CD4-positive, alpha-beta T cell treated with Interleukin-6 at 100 ng/mL for 8 hours (primary cell): ENCODE results near the gene ZBTB17.
"Not testable (repeated sequence)": the region's sequence is repeated elsewhere in the genome, so short reads cannot be mapped to it uniquely, and the experiment has no call there.

Experiments
- DNase-seq: peaks from one replicate; pipeline ENCODE4 v3.0.0-alpha.2; 2020; ENCODE audit warnings: mixed read lengths, low spot score

The ZBTB17 gene

GRCh38 chr1:15892857-15893599 is 82.9 kb downstream of the ZBTB17 start:
- not testable (repeated sequence) for DNase-seq
